Psoas muscle (tissue), 8 donors: Measurements from ENCODE around the gene PHOX2B. TPM values are rescaled to one million over a fixed set of nuclear protein-coding genes. Genes with fewer than 3 reads are reported as not detected.

ENCODE experiments used
- ATAC-seq, 4 donors: fragments of 200-7000 bp; cut with Tn5 transposase; one replicate each; pipeline ENCODE4 v1.9.1; 2020; ENCODE audit warnings: moderate library complexity in 3 of 4, mild to moderate bottlenecking in 2 of 4
- DNase-seq, 2 donors: peaks; one replicate each; pipeline ENCODE4 v3.0.0-alpha.2; 2020
- H3K27ac ChIP-seq: fragments of 200-600 bp; one replicate; pipeline ENCODE4 v1.8.0; 2022
- H3K27me3 ChIP-seq, 3 donors: fragments of 200-600 bp in 1 of 3; one replicate each; pipeline versions ENCODE4 v1.6.1 to v1.8.0; 2013 to 2022; ENCODE audit warnings: low read length in 2 of 3, mild to moderate bottlenecking in 2 of 3, moderate library complexity in 1 of 3; ENCODE audit not compliant: insufficient read depth in 3 of 3
- H3K36me3 ChIP-seq, 2 donors: fragments of 200-600 bp in 1 of 2; one replicate each; pipeline versions ENCODE4 v1.6.1 to v1.8.0; 2013 to 2022; ENCODE audit warnings: low read depth in 1 of 2, mild to moderate bottlenecking in 1 of 2, moderate library complexity in 1 of 2; ENCODE audit not compliant: insufficient read depth in 1 of 2
- H3K4me1 ChIP-seq: fragments of 200-600 bp; one replicate; pipeline ENCODE4 v1.8.0; 2022
- H3K4me3 ChIP-seq: fragments of 200-600 bp; one replicate; pipeline ENCODE4 v1.8.0; 2022; ENCODE audit warnings: mild to moderate bottlenecking
- H3K9me3 ChIP-seq: fragments of 200-600 bp; one replicate; pipeline ENCODE4 v1.8.0; 2022
- WGBS, 3 donors: extraction: QIAGEN DNeasy Blood & Tissue Kit; methylation state at CpG; one replicate each; pipeline versions ENCODE4 v1.1.6 to v1.1.7; 2013; 5-methylcytosine and 5-hydroxymethylcytosine counted together
- intact Hi-C, 2 donors: fragments of 100-400 bp; cut with DNase I; formaldehyde crosslinking; loops; one replicate each; pipeline versions ENCODE4 v1.11.0 to v1.14.2; 2022
- polyA plus RNA-seq, 3 donors: library from polyadenylated mRNA; stranded (reverse); fragments of 200-250 nt; gene quantifications; one replicate each; pipeline ENCODE4 v1.2.3, GENCODE V29; 2013
- total RNA-seq, 4 donors: library from RNA; stranded (reverse); fragmentation: NEBNext Ultra II Directional in 2 of 4; extraction: Animal tissue kit (Norgen Biotek cat#: 25700) in 2 of 4; gene quantifications; one replicate each; pipeline versions ENCODE4 v1.2.1 to v1.2.4, GENCODE V29; 2021 to 2023
- TF ChIP-seq, protein P1 (sequence below): fragments of 200-600 bp; IDR thresholded peaks from one replicate; pipeline ENCODE4 v1.8.0; 2022; ENCODE audit warnings: antibody characterized with exemption
- donor health status: healthy with polysubstance abuse.
- donor health status: DM: no; HTN: no; CAD: no; lungs with moderate emphysema.
- donor health status: Bipolar disorder and iron deficiency.
- donor health status: healthy.
- donor health status: DM: yes; HTN: yes; CAD: no.
- donor health status: DM: no; HTN: no; CAD: no.
- donor health status: DM: no; HTN: no; CAD: no.
- donor health status: DM: yes; HTN: yes; CAD: no.

PHOX2B gene
- total and polyA plus RNA-seq, 7 donors: 0.01 TPM; not detected in 6

DNA sequence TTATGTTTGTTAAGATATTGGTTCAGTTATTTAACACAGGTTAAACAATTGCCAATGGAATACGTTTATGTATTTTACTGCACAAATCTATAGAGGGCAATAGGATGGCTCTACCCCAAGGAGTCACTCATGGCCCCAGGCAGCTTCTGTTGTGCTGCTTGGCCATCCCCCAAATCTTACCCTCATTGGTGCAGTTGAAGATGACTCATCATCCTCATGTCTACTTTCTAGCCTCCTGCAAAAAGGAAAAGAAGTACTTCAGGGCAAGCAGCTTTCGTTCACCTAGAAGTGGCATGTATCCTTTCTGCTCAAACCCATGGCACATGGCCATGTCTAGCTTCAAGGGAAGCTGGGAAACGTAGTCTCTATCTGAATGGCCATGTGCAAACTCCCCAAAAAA lies 14.2 kb downstream of the PHOX2B start:
- no peak for ATAC-seq
- peaks cover 0 to 16% (median 10%) of the 10 kb centered on the region in 3 donors for H3K27me3 ChIP-seq
- 66 to 77% (median 77%) methylated on average over 3 of the region's 3 CpGs for WGBS, 3 donors

DNA sequence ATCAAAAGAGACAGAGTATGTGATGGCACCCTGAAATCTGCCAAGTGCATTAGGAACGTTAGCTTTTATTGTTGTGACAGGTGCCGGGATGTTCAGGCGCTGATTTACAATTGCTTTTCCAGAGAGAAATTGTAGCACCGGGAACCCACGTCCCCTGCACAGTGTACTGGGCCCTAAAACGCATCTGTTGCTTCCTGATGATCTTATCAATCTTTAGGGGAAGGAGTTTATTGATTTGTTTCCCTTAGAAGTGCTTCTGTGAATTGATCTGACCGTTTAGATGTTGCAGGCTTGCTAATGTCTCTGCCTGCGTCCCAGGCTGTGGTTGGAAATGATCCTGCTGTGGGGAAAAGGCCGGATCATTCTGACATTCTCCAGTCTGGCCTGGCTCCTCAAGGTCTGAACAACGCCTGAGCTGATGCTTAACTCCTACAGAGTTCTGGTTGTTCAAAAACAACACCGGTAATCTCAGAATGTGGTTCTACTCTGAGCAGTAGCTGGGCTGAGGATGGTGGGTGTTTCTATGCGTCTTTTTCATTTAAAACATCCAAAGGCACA lies 16.9 kb downstream of the PHOX2B start:
- Histone ChIP-seq H3K4me1 (no peaks in the 10 kb centered on the region), H3K4me3 (no peak overlapping the region), H3K36me3 (no peaks in the 10 kb centered on the region), H3K27me3 (peaks cover 0 to 15% (median 12%) of the 10 kb centered on the region in 3 donors), H3K9me3 (no peaks in the 10 kb centered on the region), H3K27ac (no peak overlapping the region)
- ATAC-seq (no peak), DNase-seq (no peak)
- TF ChIP-seq, protein P1, sequence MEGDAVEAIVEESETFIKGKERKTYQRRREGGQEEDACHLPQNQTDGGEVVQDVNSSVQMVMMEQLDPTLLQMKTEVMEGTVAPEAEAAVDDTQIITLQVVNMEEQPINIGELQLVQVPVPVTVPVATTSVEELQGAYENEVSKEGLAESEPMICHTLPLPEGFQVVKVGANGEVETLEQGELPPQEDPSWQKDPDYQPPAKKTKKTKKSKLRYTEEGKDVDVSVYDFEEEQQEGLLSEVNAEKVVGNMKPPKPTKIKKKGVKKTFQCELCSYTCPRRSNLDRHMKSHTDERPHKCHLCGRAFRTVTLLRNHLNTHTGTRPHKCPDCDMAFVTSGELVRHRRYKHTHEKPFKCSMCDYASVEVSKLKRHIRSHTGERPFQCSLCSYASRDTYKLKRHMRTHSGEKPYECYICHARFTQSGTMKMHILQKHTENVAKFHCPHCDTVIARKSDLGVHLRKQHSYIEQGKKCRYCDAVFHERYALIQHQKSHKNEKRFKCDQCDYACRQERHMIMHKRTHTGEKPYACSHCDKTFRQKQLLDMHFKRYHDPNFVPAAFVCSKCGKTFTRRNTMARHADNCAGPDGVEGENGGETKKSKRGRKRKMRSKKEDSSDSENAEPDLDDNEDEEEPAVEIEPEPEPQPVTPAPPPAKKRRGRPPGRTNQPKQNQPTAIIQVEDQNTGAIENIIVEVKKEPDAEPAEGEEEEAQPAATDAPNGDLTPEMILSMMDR: no peak
- intact Hi-C loops: no loop called here
- WGBS, 3 donors: 23 to 26% (median 25%) methylated on average over 12 of the region's 12 CpGs

More for the DNA sequence above, 14.2 kb downstream of the PHOX2B start:
- no peak overlapping the region for H3K27ac ChIP-seq
- no peaks in the 10 kb centered on the region for H3K9me3 ChIP-seq
- H3K4me1 ChIP-seq: no peaks in the 10 kb centered on the region
- H3K36me3 ChIP-seq: no peaks in the 10 kb centered on the region
- no peak overlapping the region for H3K4me3 ChIP-seq
- intact Hi-C loops: no loop called here
- TF ChIP-seq, protein P1: no peak
- DNase-seq: no peak

DNA sequence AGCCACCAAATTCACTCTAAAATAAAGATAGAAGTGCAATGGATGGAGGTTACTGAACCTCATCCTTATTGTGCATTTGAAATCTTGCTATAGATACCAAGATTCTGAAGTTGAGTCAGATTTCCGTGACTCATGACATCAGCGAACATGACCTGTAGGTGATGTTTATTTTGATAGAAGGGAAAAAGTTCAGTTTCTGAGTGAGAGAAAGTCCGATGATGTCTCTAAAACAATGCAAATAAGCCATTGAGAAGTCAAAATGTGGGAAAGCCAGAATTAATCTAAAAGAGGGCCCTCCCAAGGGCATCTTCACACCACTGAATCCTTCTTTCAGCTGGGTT lies 20.0 kb downstream of the PHOX2B start:
- peaks cover 2 to 25% (median 15%) of the 10 kb centered on the region in 3 donors for H3K27me3 ChIP-seq
- no peak for ATAC-seq
- H3K4me3 ChIP-seq: no peak overlapping the region
- no peaks in the 10 kb centered on the region for H3K4me1 ChIP-seq
- no peaks in the 10 kb centered on the region for H3K36me3 ChIP-seq
- DNase-seq: no peak
- H3K27ac ChIP-seq: no peak overlapping the region
- H3K9me3 ChIP-seq: peaks cover 8% of the 10 kb centered on the region
- TF ChIP-seq, protein P1: no peak
- intact Hi-C loops: no loop called here
- WGBS, 3 donors: 77 to 81% (median 78%) methylated on average over 3 of the region's 3 CpGs

DNA sequence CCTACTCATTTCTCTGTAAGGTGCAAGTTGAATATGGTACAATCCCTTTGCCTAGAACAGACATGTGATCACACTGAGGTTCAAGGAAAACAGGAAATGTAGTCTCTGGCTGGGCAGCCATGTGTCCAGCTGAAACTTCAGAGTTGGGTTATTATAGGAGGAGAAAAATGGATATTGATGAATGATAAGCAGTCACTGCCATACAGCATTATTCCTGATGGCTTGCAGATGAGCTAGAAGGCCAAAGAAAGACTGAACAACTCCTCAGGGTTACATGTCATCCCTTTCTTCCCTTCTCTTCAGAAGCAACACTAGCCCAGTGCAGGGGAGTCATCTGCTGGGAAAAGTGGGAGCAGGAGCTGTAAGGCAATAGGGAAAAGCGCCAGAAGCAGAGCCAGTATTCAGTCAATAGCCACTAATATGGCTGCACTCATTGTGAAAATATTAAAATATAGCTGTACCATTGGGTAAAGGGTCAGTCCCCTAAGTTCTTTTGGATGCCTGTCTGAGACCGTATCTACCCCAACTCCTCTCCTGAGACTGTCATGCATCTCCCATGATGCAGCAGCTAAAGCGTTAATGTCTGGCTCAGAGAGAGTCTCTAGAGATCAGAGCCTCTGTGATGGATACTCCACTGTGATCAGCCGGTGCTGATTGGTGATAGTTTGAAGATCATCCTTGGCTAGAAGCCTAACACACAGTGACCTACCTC lies 20.5 kb downstream of the PHOX2B start:
- 62 to 68% (median 64%) methylated on average over 4 of the region's 4 CpGs for WGBS, 3 donors
- DNase-seq: no peak
- Histone ChIP-seq H3K36me3 (no peaks in the 10 kb centered on the region), H3K9me3 (peaks cover 8% of the 10 kb centered on the region), H3K27me3 (peaks cover 2 to 27% (median 15%) of the 10 kb centered on the region in 3 donors), H3K27ac (no peak overlapping the region), H3K4me3 (no peak overlapping the region), H3K4me1 (no peaks in the 10 kb centered on the region)
- intact Hi-C loops: no loop called here
- TF ChIP-seq, protein P1: no peak
- no peak for ATAC-seq
